Neural cell (in vitro differentiated cells): ENCODE results near the gene UMAD1.

ENCODE experiments used
- CTCF ChIP-seq: fragments of 450-650 bp; IDR thresholded peaks from 2 replicates; pipeline ENCODE4 v1.5.1; 2014; ENCODE audit warnings: antibody characterized with exemption, mild to moderate bottlenecking, moderate library complexity; ENCODE audit not compliant: poor library complexity, severe bottlenecking
- EP300 ChIP-seq: fragments of 450-650 bp; conservative IDR thresholded peaks from 2 replicates; pipeline ENCODE4 v1.6.1; 2014; ENCODE audit warnings: antibody characterized with exemption, mild to moderate bottlenecking, moderate library complexity; ENCODE audit not compliant: poor library complexity, severe bottlenecking
- EZH2 ChIP-seq: fragments of 200-600, 300-800 bp; shearing (Covaris generic), sonication (generic); IDR thresholded peaks from 2 replicates; pipeline ENCODE4 v1.6.1; 2014; ENCODE audit warnings: antibody characterized with exemption, low read length, borderline replicate concordance, mild to moderate bottlenecking; ENCODE audit not compliant: insufficient read depth, poor library complexity, severe bottlenecking
- MXI1 ChIP-seq: fragments of 450-650 bp; conservative IDR thresholded peaks from 2 replicates; pipeline ENCODE4 v1.6.1; 2014; ENCODE audit warnings: antibody characterized with exemption, mild to moderate bottlenecking; ENCODE audit not compliant: poor library complexity, severe bottlenecking
- POLR2AphosphoS5 ChIP-seq: IDR thresholded peaks from 2 replicates; pipeline ENCODE4 v1.6.1; 2012
- RAD21 ChIP-seq: fragments of 450-650 bp; conservative IDR thresholded peaks from 2 replicates; pipeline ENCODE4 v1.6.1; 2014; ENCODE audit warnings: antibody characterized with exemption, mild to moderate bottlenecking, moderate library complexity
- REST ChIP-seq: IDR thresholded peaks from 2 replicates; pipeline ENCODE4 v1.6.1; 2012; ENCODE audit warnings: borderline replicate concordance
- TAF1 ChIP-seq: IDR thresholded peaks from 2 replicates; pipeline ENCODE4 v1.6.1; 2012; ENCODE audit warnings: low read depth

GRCh38 chr7:7706101-7706511, 65.6 kb downstream of the UMAD1 start:
- TF ChIP-seq EZH2 (no peak), EP300 (no peak), CTCF (no peak), POLR2AphosphoS5 (no peak), REST (no peak), MXI1 (no peak), TAF1 (no peak), RAD21 (no peak)
